K562 (cell line): ENCODE measurements around the gene HAUS5. TPM values are rescaled to one million over a fixed set of nuclear protein-coding genes. Genes with fewer than 3 reads are reported as not detected.

ENCODE experiments used
- ATAC-seq: fragments of 200-7000 bp; cut with Tn5 transposase; 3 replicates; pipeline ENCODE4 v1.9.1; 2020; ENCODE audit warnings: moderate library complexity
- BruUV-seq: library from RNA; stranded (reverse); fragments of 400-500 nt; replicated peaks from 2 replicates; lab custom pipeline; 2021; lab: Mats Ljungman, UMichigan
- CTCF ChIA-PET: fragments of 300-600 bp; formaldehyde crosslinking; extraction: SDS; loops from one replicate; lab custom pipeline; 2021; ENCODE audit warnings: low intra/inter-chr PET ratio; lab: Yijun Ruan, JAX
- POLR2A ChIA-PET: fragments of 300-600, 350-650 bp; sonication (Branson Sonifier 250); formaldehyde crosslinking; extraction: SDS; loops from one replicate; lab custom pipeline; 2021; ENCODE audit warnings: antibody characterized with exemption, inconsistent platforms; lab: Yijun Ruan, JAX
- DNase-seq, 4 experiments: peaks; one replicate each; pipeline versions ENCODE4 v3.0.0 to v3.0.0-alpha.2; 2011 to 2018; ENCODE audit warnings: low spot score in 3 of 4, mixed read lengths in 3 of 4; ENCODE audit errors: extremely low read depth in 1 of 4
- FAIRE-seq: peaks from 2 replicates; lab custom pipeline; 2011; peaks lifted over from hg19 to GRCh38; lab: Jason Lieb, UNC
- H2AFZ ChIP-seq: 2 replicates; pipeline ENCODE4 v1.6.0; 2011; ENCODE audit warnings: low read depth, low read length, control low read depth, inconsistent platforms
- H3K27ac ChIP-seq: fragments of 200-600 bp; 3 replicates; pipeline ENCODE4 v1.8.0; 2011; ENCODE audit warnings: low read depth, mild to moderate bottlenecking, control low read depth, inconsistent platforms, low read length, moderate library complexity, mixed read lengths; ENCODE audit errors: extremely low read depth
- H3K27me3 ChIP-seq, 2 experiments: fragments of 300-600 bp in 1 of 2; 2 replicates in 1 of 2; 3 replicates in 1 of 2; pipeline versions ENCODE4 v1.6.0 to v1.8.0; 2011; ENCODE audit warnings: inconsistent platforms in 2 of 2, low read length in 2 of 2, mild to moderate bottlenecking in 1 of 2, mixed read lengths in 1 of 2, moderate library complexity in 1 of 2; ENCODE audit not compliant: control insufficient read depth in 2 of 2, insufficient read depth in 2 of 2
- H3K36me3 ChIP-seq: fragments of 300-600 bp; 3 replicates; pipeline ENCODE4 v1.8.0; 2011; ENCODE audit warnings: mild to moderate bottlenecking, low read length, inconsistent platforms; ENCODE audit not compliant: control insufficient read depth, insufficient read depth
- H3K4me1 ChIP-seq, 2 experiments: fragments of 200-600 bp in 1 of 2; replicated peaks in 1 of 2; 2 replicates in 1 of 2; 3 replicates in 1 of 2; pipeline versions ENCODE4 v1.5.1 to v1.8.0; 2011; ENCODE audit warnings: inconsistent platforms in 2 of 2, low read length in 2 of 2, mild to moderate bottlenecking in 1 of 2, mixed read lengths in 1 of 2, moderate library complexity in 1 of 2; ENCODE audit not compliant: control insufficient read depth in 2 of 2, insufficient read depth in 2 of 2
- H3K4me2 ChIP-seq: 2 replicates; pipeline ENCODE4 v1.6.1; 2011; ENCODE audit warnings: low read length, control low read depth, inconsistent platforms, mixed read lengths; ENCODE audit not compliant: insufficient read depth
- H3K4me3 ChIP-seq: fragments of 200-600 bp; sonication (generic), shearing (Covaris generic); 2 replicates; pipeline ENCODE4 v1.5.1; 2016; ENCODE audit warnings: control low read depth, inconsistent platforms
- H3K79me2 ChIP-seq: fragments of 200-600 bp; 3 replicates; pipeline ENCODE4 v1.8.0; 2011; ENCODE audit warnings: low read length, inconsistent platforms; ENCODE audit not compliant: control insufficient read depth, insufficient read depth
- H3K9ac ChIP-seq, 2 experiments: 2 replicates each; pipeline versions ENCODE4 v1.6.0 to v1.6.1; 2011; ENCODE audit warnings: low read depth in 2 of 2, low read length in 2 of 2, control low read depth in 1 of 2, inconsistent platforms in 1 of 2, mild to moderate bottlenecking in 1 of 2, mixed read lengths in 1 of 2; ENCODE audit not compliant: insufficient read depth in 1 of 2
- H3K9me1 ChIP-seq: one replicate; pipeline ENCODE4 v1.6.0; 2011; ENCODE audit warnings: inconsistent platforms, mild to moderate bottlenecking, low read length, moderate library complexity; ENCODE audit not compliant: control insufficient read depth, insufficient read depth
- H3K9me3 ChIP-seq: replicated peaks from 2 replicates; pipeline ENCODE4 v1.5.1; 2011; ENCODE audit warnings: low read depth, low read length, inconsistent platforms; ENCODE audit not compliant: control insufficient read depth, insufficient read depth
- H4K20me1 ChIP-seq: replicated peaks from 2 replicates; pipeline ENCODE4 v1.6.1; 2011; ENCODE audit warnings: low read length, inconsistent platforms, mixed read lengths; ENCODE audit not compliant: control insufficient read depth, insufficient read depth
- CREB3 ChIP-seq: fragments of 450-650 bp; conservative IDR thresholded peaks from 2 replicates; pipeline ENCODE4 v1.6.1; 2016; ENCODE audit warnings: missing genetic modification characterization, low read depth, mild to moderate bottlenecking, missing compliant biosample characterization, moderate library complexity
- HDAC2 ChIP-seq: fragments of 450-650 bp; IDR thresholded peaks from 2 replicates; pipeline ENCODE4 v1.6.1; 2016; ENCODE audit warnings: mild to moderate bottlenecking
- HNRNPK ChIP-seq: fragments of 200-400 bp; formaldehyde crosslinking; IDR thresholded peaks from one replicate; pipeline ENCODE4 v1.6.1; 2018; ENCODE audit warnings: mild to moderate bottlenecking, low read depth, low read length; ENCODE audit not compliant: poor library complexity, severe bottlenecking
- JUNB ChIP-seq: fragments of 450-650 bp; formaldehyde crosslinking; conservative IDR thresholded peaks from 2 replicates; pipeline ENCODE4 v1.4.0; 2020; ENCODE audit warnings: mild to moderate bottlenecking
- PBX2 ChIP-seq, 2 experiments: IDR thresholded peaks in 1 of 2; conservative IDR thresholded peaks in 1 of 2; 2 replicates each; pipeline ENCODE4 v1.6.1; 2016; ENCODE audit warnings: low read depth in 2 of 2, mild to moderate bottlenecking in 1 of 2, missing compliant biosample characterization in 1 of 2, missing genetic modification characterization in 1 of 2, moderate library complexity in 1 of 2
- PTBP1 ChIP-seq: fragments of 200-400 bp; formaldehyde crosslinking; IDR thresholded peaks from 2 replicates; pipeline ENCODE4 v1.6.1; 2017; ENCODE audit warnings: low read depth, low read length
- RBM25 ChIP-seq: fragments of 200-400 bp; formaldehyde crosslinking; IDR thresholded peaks from 2 replicates; pipeline ENCODE4 v1.6.1; 2018; ENCODE audit warnings: low read length, low read depth, moderate library complexity; ENCODE audit not compliant: severe bottlenecking
- SAP30 ChIP-seq: fragments of 200-600 bp; sonication (generic); IDR thresholded peaks from 2 replicates; pipeline ENCODE4 v1.6.1; 2012; ENCODE audit warnings: borderline replicate concordance, low read depth, mild to moderate bottlenecking, moderate library complexity, low read length, control low read depth, inconsistent platforms; ENCODE audit not compliant: insufficient read depth, poor library complexity, severe bottlenecking
- SMAD1 ChIP-seq: fragments of 150-350 bp; IDR thresholded peaks from 2 replicates; pipeline ENCODE4 v1.6.1; 2014; ENCODE audit warnings: low read length, low read depth; ENCODE audit not compliant: partially characterized antibody
- SMARCA5 ChIP-seq: fragments of 450-650 bp; IDR thresholded peaks from 2 replicates; pipeline ENCODE4 v1.6.1; 2016
- SUPT5H ChIP-seq: fragments of 450-650 bp; IDR thresholded peaks from 2 replicates; pipeline ENCODE4 v1.6.1; 2016
- WHSC1 ChIP-seq: IDR thresholded peaks from one replicate; pipeline ENCODE4 v1.6.1; 2012; ENCODE audit warnings: low read length, control low read depth, inconsistent platforms
- ZBTB33 ChIP-seq: sonication (generic); formaldehyde crosslinking; IDR thresholded peaks from 2 replicates; pipeline ENCODE4 v1.8.1; 2023; ENCODE audit warnings: mild to moderate bottlenecking, missing genetic modification reagents
- ZNF121 ChIP-seq: sonication (generic); formaldehyde crosslinking; conservative IDR thresholded peaks from 2 replicates; pipeline ENCODE4 v1.8.0; 2022; ENCODE audit warnings: missing genetic modification reagents
- WGBS: fragments of 100-300 bp; shearing (Covaris generic); methylation state at CpG from one replicate; pipeline ENCODE4 v1.1.6; 2016; ENCODE audit warnings: low coverage, mixed read lengths; ENCODE audit not compliant: insufficient coverage; ENCODE audit errors: missing lambda C conversion rate; 5-methylcytosine and 5-hydroxymethylcytosine counted together
- in situ Hi-C: fragments of 300-500 bp; cut with MboI; formaldehyde crosslinking; loops from 4 replicates; pipeline ENCODE4 v1.15.0; 2018; ENCODE audit warnings: inconsistent platforms, mixed read lengths
- intact Hi-C: fragments of 100-400 bp; cut with micrococcal nuclease; formaldehyde crosslinking; loops from 2 replicates; pipeline ENCODE4 v1.14.2; 2022
- polyA plus RNA-seq, 8 experiments: library from polyadenylated mRNA; depleted of rRNA in 4 of 8; stranded (reverse) in 5 of 8; unstranded in 3 of 8; fragments of >200 nt; fragmentation: Nextera tagmentation in 2 of 8; fragmentation: Illumina TruSeq in 1 of 8; extraction: Ambion mirVana in 2 of 8; extraction: Trizol in 1 of 8; gene quantifications; 2 replicates each; pipeline versions ENCODE4 v1.2.1 to v1.2.3, GENCODE V29; 2011 to 2014; ENCODE audit warnings: inconsistent platforms in 1 of 8, missing spikeins in 1 of 8
- total RNA-seq, 7 experiments: library from RNA; depleted of rRNA in 6 of 7; stranded (reverse); fragments of >200 nt in 6 of 7; fragmentation: Illumina TruSeq in 2 of 7; extraction: Trizol in 2 of 7; gene quantifications; 2 replicates each; pipeline versions ENCODE4 v1.2.1 to v1.2.3, GENCODE V29; 2011 to 2021; ENCODE audit warnings: low replicate concordance in 1 of 7
- TF ChIP-seq, protein P1 (sequence below): fragments of 450-650 bp; formaldehyde crosslinking; IDR thresholded peaks from 2 replicates; pipeline ENCODE4 v1.4.0; 2020; ENCODE audit warnings: mild to moderate bottlenecking, moderate library complexity

Gene HAUS5
- total and polyA plus RNA-seq, 9 of the 15 experiments (the other 6 are each of a cell fraction or from before 2014, with no cell fraction given), result 3.5 to 41.3 (median 14.2) TPM

DNA sequence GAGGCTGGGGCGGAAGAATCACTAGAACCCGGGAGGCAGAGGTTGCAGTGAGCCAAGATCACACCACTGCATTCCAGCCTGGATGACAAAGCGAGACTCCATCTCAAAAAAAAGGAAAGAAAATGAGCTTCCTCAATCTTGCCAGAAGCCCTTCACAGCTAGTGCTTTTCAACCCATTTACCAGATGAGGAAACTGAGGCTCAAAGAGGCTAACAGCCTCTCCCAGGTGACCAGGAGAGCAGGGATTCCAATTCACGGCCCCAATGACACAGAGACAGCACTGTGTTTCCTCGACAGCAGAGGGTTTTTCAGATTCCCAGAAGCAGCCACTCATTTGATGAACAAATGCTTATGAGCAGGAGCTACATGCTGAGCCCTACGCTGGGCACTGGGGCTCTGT is 57.0 kb downstream of the HAUS5 start:
- no peaks in the 10 kb centered on the region for H3K36me3 ChIP-seq
- no peaks in the 10 kb centered on the region for H3K9me3 ChIP-seq
- H2AFZ ChIP-seq, result no peak overlapping the region
- in situ Hi-C loops, result no loop called here
- no peak for FAIRE-seq
- H3K4me3 ChIP-seq, result no peak overlapping the region
- H3K9me1 ChIP-seq, result no peaks in the 10 kb centered on the region
- H3K4me2 ChIP-seq, result no peak overlapping the region
- H3K9ac ChIP-seq, result no peak overlapping the region
- intact Hi-C loops, result no loop called here
- H3K27ac ChIP-seq, result no peak overlapping the region
- ATAC-seq, result no peak
- POLR2A ChIA-PET, result interaction anchor here (0.9 to 1.5 kb wide), 4 partner anchors 9 to 114 kb away, joined by 3 to 8 read pairs (median 4); no protein-coding TSS in a partner anchor
- H3K27me3 ChIP-seq, result peaks cover 16 to 29% of the 10 kb centered on the region in 2 experiments; a peak in 4 of 5 replicates
- peaks cover 10 to 29% of the 10 kb centered on the region in 2 experiments; a peak in 4 of 5 replicates for H3K4me1 ChIP-seq
- 4% methylated on average over 6 of the region's 6 CpGs for WGBS
- BruUV-seq, result no TSS peak
- H4K20me1 ChIP-seq, result no peaks in the 10 kb centered on the region
- no peaks in the 10 kb centered on the region for H3K79me2 ChIP-seq
- DNase-seq, result no peak
- CTCF ChIA-PET, result no interaction called here
- TF ChIP-seq ZBTB33 (no peak), ZNF121 (0 out of 2 replicates have a peak, but pooled peaks have one; percentile 7), PTBP1 (0 out of 2 replicates have a peak, but pooled peaks have one; percentile 35), WHSC1 (no peak), HDAC2 (0 out of 2 replicates have a peak, but pooled peaks have one; percentile 22), CREB3 (tag) (no peak), HNRNPK (no peak), SUPT5H (no peak), SMAD1 (no peak), RBM25 (peak; percentile 93), PBX2 (CRISPR knock-in tag; IDR thresholded peaks at IDR 0.05; ENCODE audit: low read depth) (no peak), PBX2 (tag; conservative IDR thresholded peaks at IDR 0.05; ENCODE audit: low read depth) (no peak), JUNB (CRISPR knock-in tag) (no peak), SAP30 (no peak), SMARCA5 (peak; percentile 72)
- TF ChIP-seq, protein P1, sequence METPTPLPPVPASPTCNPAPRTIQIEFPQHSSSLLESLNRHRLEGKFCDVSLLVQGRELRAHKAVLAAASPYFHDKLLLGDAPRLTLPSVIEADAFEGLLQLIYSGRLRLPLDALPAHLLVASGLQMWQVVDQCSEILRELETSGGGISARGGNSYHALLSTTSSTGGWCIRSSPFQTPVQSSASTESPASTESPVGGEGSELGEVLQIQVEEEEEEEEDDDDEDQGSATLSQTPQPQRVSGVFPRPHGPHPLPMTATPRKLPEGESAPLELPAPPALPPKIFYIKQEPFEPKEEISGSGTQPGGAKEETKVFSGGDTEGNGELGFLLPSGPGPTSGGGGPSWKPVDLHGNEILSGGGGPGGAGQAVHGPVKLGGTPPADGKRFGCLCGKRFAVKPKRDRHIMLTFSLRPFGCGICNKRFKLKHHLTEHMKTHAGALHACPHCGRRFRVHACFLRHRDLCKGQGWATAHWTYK (CRISPR knock-in tag), result no peak
